SK-N-SH treated with all-trans-retinoic acid at 6 μM for 48 hours (cell line): ENCODE results near the gene ABHD4.

Source experiments
- ATAC-seq: fragments of 200-7000 bp; cut with Tn5 transposase; 3 replicates; pipeline ENCODE4 v1.9.1; 2020; ENCODE audit warnings: mild to moderate bottlenecking, moderate library complexity
- ARNTL ChIP-seq: fragments of 450-650 bp; formaldehyde crosslinking; IDR thresholded peaks from 2 replicates; pipeline ENCODE4 v1.5.0; 2020; ENCODE audit warnings: low read depth, mild to moderate bottlenecking, moderate library complexity, borderline replicate concordance
- BACH2 ChIP-seq: fragments of 250-450 bp; sonication (Bioruptor Pico); IDR thresholded peaks from 2 replicates; pipeline ENCODE4 v1.9.0; 2021; ENCODE audit warnings: mild to moderate bottlenecking, borderline replicate concordance
- CREB5 ChIP-seq: fragments of 250-450 bp; sonication (Bioruptor Pico); IDR thresholded peaks from 2 replicates; pipeline ENCODE4 v1.5.1; 2020; ENCODE audit warnings: low read depth, mild to moderate bottlenecking, moderate library complexity
- CSDC2 ChIP-seq: fragments of 250-450 bp; sonication (Bioruptor Pico); IDR thresholded peaks from 2 replicates; pipeline ENCODE4 v1.5.0; 2020; ENCODE audit warnings: mild to moderate bottlenecking, moderate library complexity
- GLIS3 ChIP-seq: fragments of 250-450 bp; sonication (Bioruptor Pico); IDR thresholded peaks from 2 replicates; pipeline ENCODE4 v1.5.0; 2020; ENCODE audit warnings: mild to moderate bottlenecking, moderate library complexity
- ISL1 ChIP-seq: fragments of 250-450 bp; sonication (Bioruptor Pico); IDR thresholded peaks from 2 replicates; pipeline ENCODE4 v2.1.2; 2022; ENCODE audit warnings: mild to moderate bottlenecking, moderate library complexity
- OSR1 ChIP-seq: fragments of 250-450 bp; sonication (Bioruptor Pico); IDR thresholded peaks from 2 replicates; pipeline ENCODE4 v1.8.0; 2022; ENCODE audit warnings: moderate library complexity, mild to moderate bottlenecking, inconsistent platforms
- PATZ1 ChIP-seq: fragments of 250-450 bp; sonication (Bioruptor Pico); IDR thresholded peaks from 2 replicates; pipeline ENCODE4 v1.8.0; 2020; ENCODE audit warnings: mild to moderate bottlenecking, moderate library complexity, borderline replicate concordance
- POU6F1 ChIP-seq: fragments of 250-450 bp; sonication (Bioruptor Pico); IDR thresholded peaks from 2 replicates; pipeline ENCODE4 v1.8.0; 2021; ENCODE audit warnings: low read depth, mild to moderate bottlenecking, moderate library complexity, borderline replicate concordance
- PPARA ChIP-seq: fragments of 250-450 bp; sonication (Bioruptor Pico); IDR thresholded peaks from 2 replicates; pipeline ENCODE4 v1.5.0; 2020; ENCODE audit warnings: mild to moderate bottlenecking, borderline replicate concordance
- RARB ChIP-seq: fragments of 250-450 bp; sonication (Bioruptor Pico); IDR thresholded peaks from 2 replicates; pipeline ENCODE4 v1.8.0; 2021; ENCODE audit warnings: mild to moderate bottlenecking, moderate library complexity
- SNAI2 ChIP-seq: fragments of 250-450 bp; sonication (Bioruptor Pico); IDR thresholded peaks from 2 replicates; pipeline ENCODE4 v1.5.0; 2020; ENCODE audit warnings: mild to moderate bottlenecking, moderate library complexity
- TCF4 ChIP-seq: fragments of 250-450 bp; sonication (Bioruptor Pico); IDR thresholded peaks from 2 replicates; pipeline ENCODE4 v1.8.0; 2021; ENCODE audit warnings: mild to moderate bottlenecking, moderate library complexity, borderline replicate concordance
- TOX ChIP-seq: fragments of 250-450 bp; sonication (Bioruptor Pico); IDR thresholded peaks from 2 replicates; pipeline ENCODE4 v1.8.0; 2021; ENCODE audit warnings: mild to moderate bottlenecking, moderate library complexity, borderline replicate concordance
- TSHZ2 ChIP-seq: fragments of 250-450 bp; sonication (Bioruptor Pico); IDR thresholded peaks from 2 replicates; pipeline ENCODE4 v1.5.0; 2020; ENCODE audit warnings: mild to moderate bottlenecking, moderate library complexity
- ZC3H10 ChIP-seq: fragments of 250-450 bp; sonication (Bioruptor Pico); IDR thresholded peaks from 2 replicates; pipeline ENCODE4 v1.5.1; 2021; ENCODE audit warnings: mild to moderate bottlenecking, moderate library complexity
- ZFP30 ChIP-seq: fragments of 450-650 bp; formaldehyde crosslinking; IDR thresholded peaks from 2 replicates; pipeline ENCODE4 v1.5.0; 2022; ENCODE audit warnings: mild to moderate bottlenecking, moderate library complexity
- ZNF565 ChIP-seq: fragments of 450-650 bp; formaldehyde crosslinking; conservative IDR thresholded peaks from 2 replicates; pipeline ENCODE4 v1.5.0; 2020; ENCODE audit warnings: low read depth, mild to moderate bottlenecking, moderate library complexity
- ZNF8 ChIP-seq: fragments of 450-650 bp; formaldehyde crosslinking; IDR thresholded peaks from 2 replicates; pipeline ENCODE4 v1.5.0; 2020; ENCODE audit warnings: mild to moderate bottlenecking, moderate library complexity

ABHD4 gene

GRCh38 chr14:22566845-22567244, 31.3 kb upstream of the ABHD4 start:
- TF ChIP-seq SNAI2 (CRISPR knock-in tag) = no peak
- TF ChIP-seq CREB5 (CRISPR knock-in tag) = no peak
- no peak for TF ChIP-seq TCF4 (CRISPR knock-in tag)
- TF ChIP-seq PATZ1 = no peak
- no peak for TF ChIP-seq OSR1 (CRISPR knock-in tag)
- TF ChIP-seq ZC3H10 (CRISPR knock-in tag) = no peak
- TF ChIP-seq, all 23 proteins: peak for 0
- no peak for ATAC-seq

GRCh38 chr14:22567437-22567836, 30.7 kb upstream of the ABHD4 start:
- no peak for ATAC-seq
- TF ChIP-seq CSDC2 (CRISPR knock-in tag) (no peak), RARB (CRISPR knock-in tag) (no peak), ZNF8 (no peak), POU6F1 (CRISPR knock-in tag) (no peak), CREB5 (CRISPR knock-in tag) (no peak), ZFP30 (CRISPR knock-in tag) (no peak), BACH2 (CRISPR knock-in tag) (no peak), TCF4 (CRISPR knock-in tag) (no peak), TOX (CRISPR knock-in tag) (no peak), ARNTL (no peak), TSHZ2 (CRISPR knock-in tag) (no peak), ZNF565 (CRISPR knock-in tag) (no peak), PPARA (no peak)

GRCh38 chr14:22569106-22569736, 28.9 kb upstream of the ABHD4 start:
- ATAC-seq = no peak
- TF ChIP-seq BACH2 (CRISPR knock-in tag) = no peak
- no peak for TF ChIP-seq CREB5 (CRISPR knock-in tag)
- no peak for TF ChIP-seq ZFP30 (CRISPR knock-in tag)
- no peak for TF ChIP-seq ZNF565 (CRISPR knock-in tag)
- TF ChIP-seq TOX (CRISPR knock-in tag) = no peak
- no peak for TF ChIP-seq TSHZ2 (CRISPR knock-in tag)
- TF ChIP-seq TCF4 (CRISPR knock-in tag) = no peak
- no peak for TF ChIP-seq POU6F1 (CRISPR knock-in tag)
- no peak for TF ChIP-seq ZNF8
- TF ChIP-seq GLIS3 (CRISPR knock-in tag) = no peak
- no peak for TF ChIP-seq ISL1 (CRISPR knock-in tag)
- TF ChIP-seq ZC3H10 (CRISPR knock-in tag) = no peak
- no peak for TF ChIP-seq CSDC2 (CRISPR knock-in tag)
- no peak for TF ChIP-seq SNAI2 (CRISPR knock-in tag)
